OCI-LY7 (cell line): ENCODE data around the gene DFFB. TPM values are rescaled to one million over a fixed set of nuclear protein-coding genes. Genes with fewer than 3 reads are reported as not detected.

Source experiments
- BruUV-seq: library from RNA; stranded (reverse); fragments of 400-500 nt; replicated peaks from 2 replicates; lab custom pipeline; 2021; lab: Mats Ljungman, UMichigan
- CTCF ChIA-PET: fragments of 300-600 bp; sonication (Branson Sonifier 250); formaldehyde crosslinking; loops from one replicate; lab custom pipeline; 2022; ENCODE audit warnings: antibody characterized with exemption; ENCODE audit not compliant: unreplicated experiment; lab: Charles Lee
- POLR2A ChIA-PET: fragments of 300-600 bp; sonication (Branson Sonifier 250); formaldehyde crosslinking; loops from one replicate; lab custom pipeline; 2022; ENCODE audit warnings: antibody characterized with exemption; lab: Charles Lee
- DNase-seq: peaks from one replicate; pipeline ENCODE4 v3.0.0-alpha.2; 2015; ENCODE audit warnings: low spot score
- H2AFZ ChIP-seq: fragments of 200-600 bp; sonication (generic), shearing (Covaris generic); 2 replicates; pipeline ENCODE4 v1.6.1; 2014; ENCODE audit warnings: mild to moderate bottlenecking, antibody characterized with exemption, low read length, moderate library complexity
- H3K27ac ChIP-seq: fragments of 200-600 bp; sonication (generic); 2 replicates; pipeline ENCODE4 v1.5.1; 2014; ENCODE audit warnings: mixed run types, low read depth, mild to moderate bottlenecking, moderate library complexity, low read length, inconsistent platforms; ENCODE audit not compliant: poor library complexity, severe bottlenecking
- H3K36me3 ChIP-seq: fragments of 200-600 bp; sonication (generic); 2 replicates; pipeline ENCODE4 v1.6.1; 2014; ENCODE audit warnings: mild to moderate bottlenecking, antibody characterized with exemption, low read length, moderate library complexity, mixed read lengths; ENCODE audit not compliant: insufficient read depth
- H3K4me1 ChIP-seq: fragments of 200-600 bp; sonication (generic); 2 replicates; pipeline ENCODE4 v1.5.1; 2014; ENCODE audit warnings: mild to moderate bottlenecking, low read length; ENCODE audit not compliant: insufficient read depth, poor library complexity, severe bottlenecking
- H3K4me2 ChIP-seq: fragments of 200-600 bp; sonication (generic); 2 replicates; pipeline ENCODE4 v1.6.1; 2014; ENCODE audit warnings: mild to moderate bottlenecking, low read length
- H3K4me3 ChIP-seq: fragments of 200-600 bp; sonication (generic); 2 replicates; pipeline ENCODE4 v1.5.1; 2014; ENCODE audit warnings: mild to moderate bottlenecking, low read depth, low read length; ENCODE audit not compliant: poor library complexity, severe bottlenecking
- H3K79me2 ChIP-seq: fragments of 200-600 bp; sonication (generic); 2 replicates; pipeline ENCODE4 v1.6.1; 2016; ENCODE audit warnings: low read depth, mild to moderate bottlenecking, low read length, moderate library complexity, mixed read lengths; ENCODE audit not compliant: insufficient read depth
- H3K9me2 ChIP-seq: fragments of 200-600 bp; sonication (generic); 2 replicates; pipeline ENCODE4 v1.6.1; 2016; ENCODE audit warnings: mild to moderate bottlenecking, low read length, mixed read lengths; ENCODE audit not compliant: insufficient read depth
- H3K9me3 ChIP-seq: fragments of 200-600 bp; sonication (generic); 2 replicates; pipeline ENCODE4 v1.6.1; 2014; ENCODE audit warnings: mild to moderate bottlenecking, mixed run types, low read length, mixed read lengths
- H4K20me1 ChIP-seq: fragments of 200-600 bp; sonication (generic); 2 replicates; pipeline ENCODE4 v1.6.1; 2014; ENCODE audit warnings: mild to moderate bottlenecking, antibody characterized with exemption, low read length, moderate library complexity, mixed read lengths; ENCODE audit not compliant: insufficient read depth
- EZH2phosphoT487 ChIP-seq: fragments of 200-600 bp; sonication (generic); IDR thresholded peaks from 2 replicates; pipeline ENCODE4 v1.6.1; 2018; ENCODE audit warnings: low read depth, borderline replicate concordance, mild to moderate bottlenecking, mixed run types, antibody characterized with exemption, low read length, moderate library complexity, mixed read lengths
- intact Hi-C: fragments of 100-400 bp; cut with micrococcal nuclease; formaldehyde crosslinking; loops from one replicate; pipeline ENCODE4 v1.10.0; 2022; ENCODE audit not compliant: unreplicated experiment
- total RNA-seq, 2 experiments: library from RNA; depleted of rRNA in 1 of 2; stranded (reverse); fragments of >200 nt in 1 of 2; shearing (Covaris generic) in 1 of 2; gene quantifications; 2 replicates each; pipeline ENCODE4 v1.2.3, GENCODE V29; 2014 to 2022
- TF ChIP-seq, protein P1 (sequence below): fragments of 200-600 bp; sonication (generic); conservative IDR thresholded peaks from 2 replicates; pipeline ENCODE4 v1.5.1; 2014; ENCODE audit warnings: mild to moderate bottlenecking, antibody characterized with exemption, low read length, moderate library complexity, mixed read lengths

The DFFB gene
- total RNA-seq, 2 experiments from 2014 or later: 15.2 to 17.9 TPM

DNA sequence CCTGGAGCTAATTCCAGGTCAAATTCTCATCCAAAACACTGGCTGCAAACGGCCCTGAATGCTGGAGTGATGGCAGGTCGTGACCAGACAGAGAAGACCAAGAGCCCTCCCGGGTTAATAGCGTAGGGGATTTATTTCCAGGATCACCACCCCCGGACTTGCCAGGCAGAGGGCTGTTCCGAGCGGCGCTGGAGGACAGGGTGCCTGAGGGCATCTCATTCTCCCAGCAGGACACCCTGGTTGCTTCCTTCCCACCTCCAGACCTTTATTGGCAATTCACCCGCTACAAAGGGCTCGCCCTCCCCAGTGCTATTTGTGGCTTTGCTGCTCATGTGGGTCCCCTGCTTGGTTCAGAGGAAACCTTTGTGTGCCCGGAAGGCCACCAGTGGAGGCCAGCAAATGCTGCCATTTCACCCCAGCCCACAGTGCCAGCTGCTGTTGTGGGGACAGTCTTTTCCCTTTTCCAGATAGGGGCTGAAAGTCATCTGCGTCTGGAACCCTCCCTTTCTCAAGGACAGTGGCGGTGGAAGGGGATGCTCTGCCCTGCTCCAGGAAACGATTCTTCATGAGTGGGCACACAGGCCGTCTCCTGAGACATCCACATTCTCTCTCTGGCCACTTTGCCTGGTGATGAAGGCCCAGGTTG lies 61.8 kb downstream of the DFFB start:
- Histone ChIP-seq H3K27ac (no peak overlapping the region), H3K4me2 (no peak overlapping the region), H3K9me2 (no peaks in the 10 kb centered on the region), H3K36me3 (peaks cover 53% of the 10 kb centered on the region), H3K4me1 (peaks cover 6% of the 10 kb centered on the region), H2AFZ (no peak overlapping the region), H3K4me3 (no peak overlapping the region), H4K20me1 (no peaks in the 10 kb centered on the region), H3K79me2 (peaks cover 3% of the 10 kb centered on the region; the same call in 1 of the 2 replicates), H3K9me3 (no peaks in the 10 kb centered on the region)
- no TSS peak for BruUV-seq
- TF ChIP-seq, protein P1, sequence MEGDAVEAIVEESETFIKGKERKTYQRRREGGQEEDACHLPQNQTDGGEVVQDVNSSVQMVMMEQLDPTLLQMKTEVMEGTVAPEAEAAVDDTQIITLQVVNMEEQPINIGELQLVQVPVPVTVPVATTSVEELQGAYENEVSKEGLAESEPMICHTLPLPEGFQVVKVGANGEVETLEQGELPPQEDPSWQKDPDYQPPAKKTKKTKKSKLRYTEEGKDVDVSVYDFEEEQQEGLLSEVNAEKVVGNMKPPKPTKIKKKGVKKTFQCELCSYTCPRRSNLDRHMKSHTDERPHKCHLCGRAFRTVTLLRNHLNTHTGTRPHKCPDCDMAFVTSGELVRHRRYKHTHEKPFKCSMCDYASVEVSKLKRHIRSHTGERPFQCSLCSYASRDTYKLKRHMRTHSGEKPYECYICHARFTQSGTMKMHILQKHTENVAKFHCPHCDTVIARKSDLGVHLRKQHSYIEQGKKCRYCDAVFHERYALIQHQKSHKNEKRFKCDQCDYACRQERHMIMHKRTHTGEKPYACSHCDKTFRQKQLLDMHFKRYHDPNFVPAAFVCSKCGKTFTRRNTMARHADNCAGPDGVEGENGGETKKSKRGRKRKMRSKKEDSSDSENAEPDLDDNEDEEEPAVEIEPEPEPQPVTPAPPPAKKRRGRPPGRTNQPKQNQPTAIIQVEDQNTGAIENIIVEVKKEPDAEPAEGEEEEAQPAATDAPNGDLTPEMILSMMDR: no peak
- TF ChIP-seq EZH2phosphoT487: no peak
- ChIA-PET POLR2A (no interaction called here), CTCF (no interaction called here)
- intact Hi-C loops: loop anchor here (10.0 kb wide), 2 partner anchors 576 to 666 kb away; no protein-coding TSS in a partner anchor
- no peak for DNase-seq

DNA sequence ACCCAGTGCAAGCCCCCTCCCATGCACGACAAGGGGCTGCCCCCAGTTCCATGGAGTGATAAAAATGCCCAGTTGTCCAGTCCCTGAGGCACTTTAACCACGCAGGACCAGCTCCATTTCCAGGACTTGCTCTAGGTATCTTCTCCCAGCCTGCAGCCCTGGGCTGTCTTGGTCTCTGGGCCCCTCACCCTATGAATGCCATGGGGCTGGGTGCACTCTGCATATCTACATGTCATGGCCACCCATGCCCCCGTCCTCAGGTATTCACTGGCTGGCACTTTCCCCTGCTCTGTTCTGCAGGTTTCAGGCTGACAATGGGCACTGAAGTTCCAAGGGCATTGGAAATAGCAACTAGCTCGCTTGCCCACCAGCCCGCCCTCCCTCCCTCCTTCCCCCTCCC lies 62.4 kb downstream of the DFFB start:
- Histone ChIP-seq H3K4me1 (peaks cover 6% of the 10 kb centered on the region), H3K36me3 (peaks cover 47% of the 10 kb centered on the region), H2AFZ (no peak overlapping the region), H3K9me3 (no peaks in the 10 kb centered on the region), H4K20me1 (no peaks in the 10 kb centered on the region), H3K9me2 (no peaks in the 10 kb centered on the region), H3K4me3 (no peak overlapping the region), H3K79me2 (no peaks in the 10 kb centered on the region), H3K27ac (no peak overlapping the region), H3K4me2 (no peak overlapping the region)
- ChIA-PET CTCF (no interaction called here), POLR2A (no interaction called here)
- no peak for TF ChIP-seq EZH2phosphoT487
- TF ChIP-seq, protein P1: no peak
- DNase-seq: no peak
- intact Hi-C loops: loop anchor here (10.0 kb wide), 2 partner anchors 575 to 665 kb away; no protein-coding TSS in a partner anchor
- no TSS peak for BruUV-seq

DNA sequence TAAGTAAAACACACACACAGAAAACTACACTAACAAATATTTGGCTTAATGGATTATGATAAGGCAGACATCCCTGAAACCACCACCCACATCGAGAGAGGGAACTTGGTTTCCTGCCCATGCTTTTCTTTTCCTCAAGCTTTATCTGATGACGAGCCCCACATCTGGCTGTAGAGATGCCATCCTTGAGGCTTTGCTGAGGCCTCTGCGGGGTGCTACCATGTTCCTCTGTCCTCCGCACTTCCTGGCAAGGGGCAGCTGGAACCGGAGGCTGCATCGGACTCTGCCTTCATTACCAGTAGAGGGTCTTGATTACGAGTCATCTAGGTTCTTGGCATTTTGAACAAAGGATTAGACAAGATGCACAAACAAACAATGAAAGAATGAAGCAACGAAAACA lies 64.5 kb downstream of the DFFB start:
- Histone ChIP-seq H3K9me2 (no peaks in the 10 kb centered on the region), H3K4me2 (no peak overlapping the region), H3K9me3 (no peaks in the 10 kb centered on the region), H3K4me3 (no peak overlapping the region), H3K27ac (no peak overlapping the region), H2AFZ (no peak overlapping the region), H3K79me2 (no peaks in the 10 kb centered on the region), H3K36me3 (peaks cover 33% of the 10 kb centered on the region), H4K20me1 (no peaks in the 10 kb centered on the region), H3K4me1 (peaks cover 6% of the 10 kb centered on the region)
- no peak for TF ChIP-seq EZH2phosphoT487
- TF ChIP-seq, protein P1: no peak
- ChIA-PET POLR2A (no interaction called here), CTCF (no interaction called here)
- TSS peak; percentile 28 for BruUV-seq
- DNase-seq: no peak
- intact Hi-C loops: no loop called here
